GM19193 (cell line): ENCODE results near the gene CRK.

ENCODE experiments used
- POLR2A ChIP-seq: IDR thresholded peaks from 4 replicates; pipeline ENCODE4 v1.6.1; 2011; ENCODE audit not compliant: insufficient read depth, insufficient read length; ENCODE audit errors: extremely low read depth

Gene CRK

GRCh38 chr17:1455797-1456599 lies at the start of gene CRK:
CRK (minus strand) TSS chr17:1456232; CDS start chr17:1456117, 115 bp downstream.
- TF ChIP-seq POLR2A = peak; percentile 93

- no peak for TF ChIP-seq POLR2A
Measured at GRCh38 chr17:1505586-1505985, 49.6 kb upstream of the CRK start.

GRCh38 chr17:1504866-1505265 lies 48.8 kb upstream of the CRK start:
- no peak for TF ChIP-seq POLR2A

GRCh38 chr17:1503699-1504098 lies 47.7 kb upstream of the CRK start:
- TF ChIP-seq POLR2A = no peak

GRCh38 chr17:1498869-1499268 lies 42.8 kb upstream of the CRK start:
- TF ChIP-seq POLR2A = no peak

- no peak for TF ChIP-seq POLR2A
Measured at GRCh38 chr17:1498233-1498632, 42.2 kb upstream of the CRK start.

GRCh38 chr17:1497831-1498230 lies 41.8 kb upstream of the CRK start:
- TF ChIP-seq POLR2A = no peak

GRCh38 chr17:1496869-1497268 lies 40.8 kb upstream of the CRK start:
- TF ChIP-seq POLR2A = no peak

GRCh38 chr17:1495265-1495989 lies 39.4 kb upstream of the CRK start:
- no peak for TF ChIP-seq POLR2A

- no peak for TF ChIP-seq POLR2A
Measured at GRCh38 chr17:1494736-1495253, 38.8 kb upstream of the CRK start.

GRCh38 chr17:1494203-1494602 lies 38.2 kb upstream of the CRK start:
- no peak for TF ChIP-seq POLR2A

- TF ChIP-seq POLR2A = no peak
Measured at GRCh38 chr17:1493291-1493980, 37.4 kb upstream of the CRK start.

GRCh38 chr17:1492249-1493206 lies 36.5 kb upstream of the CRK start, which contains the start of gene MYO1C:
MYO1C (minus strand) TSS chr17:1492686; CDS start chr17:1492487, 199 bp downstream.
- no peak for TF ChIP-seq POLR2A
